ENCODE data around the gene IARS1.

The IARS1 gene

DNA sequence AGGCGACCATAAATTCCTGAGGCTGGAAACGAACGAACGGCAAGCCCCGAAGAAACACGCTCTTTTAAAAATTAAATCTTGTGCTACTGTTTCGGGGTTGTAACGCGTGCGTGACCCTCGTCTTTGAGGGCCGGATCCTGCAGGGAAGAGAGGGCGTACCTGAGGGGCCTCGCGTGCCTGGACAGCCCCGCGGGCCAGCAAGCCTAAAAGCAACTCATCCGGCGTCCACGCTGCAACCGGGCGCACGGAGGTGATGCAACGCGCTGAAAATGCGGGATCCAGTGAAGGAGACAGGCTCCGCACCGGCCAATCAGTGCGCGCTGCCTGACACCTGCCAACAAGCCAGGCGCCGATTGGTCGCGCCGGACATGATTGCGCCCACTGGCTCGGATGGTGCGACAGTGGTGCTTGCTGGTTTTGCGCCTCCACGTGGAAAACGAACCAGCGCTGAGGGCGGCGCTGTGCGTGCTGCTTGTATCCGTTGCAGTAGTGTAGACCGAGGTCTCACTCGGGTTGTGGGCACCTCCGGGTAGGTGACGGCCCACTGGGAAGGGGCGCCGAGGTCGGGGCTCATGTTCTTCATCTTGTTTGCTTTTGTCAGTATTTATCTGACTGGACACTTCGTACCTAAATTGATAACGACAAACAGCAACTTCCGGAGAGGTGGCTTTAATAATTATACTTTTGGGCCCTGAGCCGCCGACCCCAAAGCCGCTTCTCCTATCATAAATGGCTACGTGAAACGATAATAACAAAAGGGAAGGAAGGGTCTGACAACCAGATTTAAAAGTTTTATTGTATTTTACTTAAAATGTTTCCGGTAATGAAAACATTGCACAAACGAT, at the start of gene IARS1:
Gene IARS1, minus strand, starts transcription at position 246 of the 845 bp plus-strand sequence. CDS start 4,278 bp downstream, outside the sequence.
- DNase-seq (ENCODE audit: low spot score) = peak; percentile 89

DNA sequence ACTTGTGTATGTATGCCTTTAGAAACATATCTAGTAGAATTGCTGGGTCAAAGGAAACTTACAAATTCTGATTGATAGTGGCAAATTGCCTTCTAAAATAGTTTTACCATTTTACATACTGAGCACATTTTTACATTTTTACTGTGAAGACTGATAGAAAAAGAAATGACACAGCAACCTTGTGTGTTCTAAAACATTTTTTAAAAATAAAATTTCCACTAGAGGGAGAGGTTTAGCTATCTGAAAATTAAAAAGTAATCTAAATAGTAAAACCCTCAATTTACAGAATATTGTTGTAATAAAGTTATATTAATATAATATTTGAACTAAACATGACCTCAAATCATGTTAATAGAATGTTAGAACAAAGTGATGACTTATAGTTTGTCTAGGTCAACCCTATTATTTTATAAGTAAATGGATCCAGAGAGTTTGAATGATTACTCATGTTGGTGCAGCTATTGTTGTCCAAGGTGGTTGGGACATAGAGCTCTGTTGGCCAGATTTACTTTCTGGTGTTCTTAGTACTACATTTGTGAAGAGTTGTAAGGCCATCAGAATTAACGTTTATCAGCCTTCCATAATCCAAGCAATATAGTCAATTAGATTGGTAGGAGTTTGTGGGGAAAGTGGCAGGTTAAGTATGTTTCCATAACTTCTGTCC, 49.5 kb upstream of the IARS1 start:
- DNase-seq (ENCODE audit: low spot score) = no peak

DNA sequence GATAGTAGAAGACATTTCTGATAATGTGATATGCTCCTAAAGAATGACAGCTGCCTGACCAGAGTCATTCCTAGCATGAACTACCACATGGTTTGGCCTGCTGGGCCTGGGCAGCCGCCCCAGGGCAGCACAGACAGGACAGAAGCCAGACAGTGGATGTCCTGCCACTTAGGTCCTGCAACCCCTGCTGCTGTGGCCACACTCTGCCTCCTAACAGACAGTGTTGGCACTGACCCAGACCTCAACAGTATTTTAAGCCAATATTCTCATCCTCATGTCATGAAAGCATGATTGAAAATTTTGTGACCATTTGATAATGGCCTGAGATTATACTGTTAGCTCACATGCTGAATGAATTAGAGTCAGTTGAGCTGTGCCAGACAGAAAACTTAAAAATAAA, 48.1 kb upstream of the IARS1 start:
- no peak for DNase-seq (ENCODE audit: low spot score)

DNA sequence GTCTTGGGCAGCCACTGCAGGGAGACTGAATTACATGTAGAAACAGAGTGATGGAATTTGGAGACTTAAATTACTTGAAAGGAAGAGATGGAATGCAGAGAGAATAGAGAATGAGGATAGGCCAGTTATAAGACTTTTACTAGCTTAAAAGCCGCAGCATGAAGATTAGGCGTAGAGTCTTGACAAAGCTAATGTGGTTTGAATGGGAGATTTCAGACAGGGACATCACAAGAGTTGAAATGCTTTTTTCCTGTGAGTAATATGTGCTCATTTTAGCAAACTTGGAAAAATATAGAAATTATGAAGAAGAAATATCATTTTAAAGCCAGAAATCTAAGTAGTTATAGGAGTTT, 39.8 kb upstream of the IARS1 start:
- DNase-seq (ENCODE audit: low spot score) = no peak

DNA sequence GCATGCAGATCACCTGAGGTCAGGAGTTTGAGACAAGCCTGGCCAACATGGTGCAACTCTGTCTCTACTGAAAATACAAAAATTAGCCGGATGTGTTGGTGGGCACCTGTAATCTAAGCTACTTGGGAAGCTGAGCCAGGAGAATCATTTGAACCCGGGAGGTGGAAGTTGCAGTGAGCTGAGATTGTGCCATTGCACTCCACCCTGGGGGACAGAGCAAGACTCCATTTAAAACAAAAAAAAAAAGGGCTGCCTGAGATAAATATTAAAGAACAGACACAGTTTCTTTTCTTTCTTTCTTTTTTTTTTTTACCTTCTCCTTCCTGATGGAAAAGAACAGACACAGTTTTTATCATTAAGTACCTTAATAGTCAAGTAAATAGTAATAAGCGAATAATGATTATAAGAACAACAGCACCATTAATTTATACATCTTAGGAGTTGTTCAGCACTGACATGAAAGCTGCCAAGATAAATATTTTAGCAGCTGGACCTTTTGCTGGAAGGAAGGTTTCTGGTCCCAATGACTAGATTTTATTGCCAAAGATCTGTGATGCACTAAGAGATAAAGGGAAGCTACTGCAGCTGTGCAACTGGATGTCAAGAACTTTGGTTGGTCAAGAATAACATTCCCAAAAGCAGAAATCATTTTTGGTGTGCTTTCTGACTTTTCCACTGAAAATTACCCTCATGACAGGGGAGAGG, 39.2 kb upstream of the IARS1 start:
- no peak for DNase-seq (ENCODE audit: low spot score)

DNA sequence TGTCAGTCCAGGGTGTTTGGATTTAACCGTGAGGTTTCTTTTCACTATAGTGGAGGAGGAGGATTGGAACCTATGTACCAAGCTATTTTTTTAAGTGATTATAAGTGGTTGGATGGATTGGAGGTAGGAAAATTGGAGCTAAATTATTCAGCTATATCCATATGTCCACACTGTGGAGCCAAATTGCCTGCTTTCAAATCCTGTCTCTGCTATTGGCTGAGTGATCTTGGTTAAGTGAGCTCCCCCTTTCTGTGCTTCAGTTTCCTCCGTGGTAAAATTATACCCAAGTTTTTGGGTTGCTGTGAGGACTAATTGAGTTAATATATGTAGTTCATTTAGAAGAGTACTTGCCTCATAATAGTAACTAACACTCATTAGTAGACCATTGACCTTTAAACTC, 34.7 kb upstream of the IARS1 start:
- peak; percentile 18 for DNase-seq (ENCODE audit: low spot score)

DNA sequence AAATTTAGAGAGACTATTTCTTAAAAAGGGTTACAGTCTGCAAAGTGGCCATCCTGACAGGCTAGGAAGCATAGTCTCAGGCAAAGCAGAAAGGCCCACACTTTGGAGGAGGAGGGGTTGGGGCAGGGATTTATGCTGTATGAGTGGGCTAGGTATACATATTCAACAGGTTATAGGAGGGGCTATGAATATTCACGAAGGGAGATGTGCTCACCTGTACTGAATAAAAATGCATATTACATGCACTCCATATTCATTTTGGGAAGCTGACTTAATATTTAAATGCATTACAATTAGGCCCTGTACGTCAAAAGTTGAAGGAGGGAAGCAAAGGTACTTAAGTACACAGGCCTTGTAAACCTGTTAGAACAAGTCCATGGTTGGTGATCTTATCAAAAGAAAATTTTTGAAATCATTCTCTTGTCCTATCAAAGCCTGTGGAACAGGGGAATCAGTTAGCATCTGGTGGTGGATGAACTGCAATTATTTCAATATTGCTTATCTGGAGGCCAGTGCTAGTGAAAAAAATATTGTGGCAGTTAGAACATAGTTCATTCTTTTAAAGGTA, 33.9 kb upstream of the IARS1 start:
- no peak for DNase-seq (ENCODE audit: low spot score)

DNA sequence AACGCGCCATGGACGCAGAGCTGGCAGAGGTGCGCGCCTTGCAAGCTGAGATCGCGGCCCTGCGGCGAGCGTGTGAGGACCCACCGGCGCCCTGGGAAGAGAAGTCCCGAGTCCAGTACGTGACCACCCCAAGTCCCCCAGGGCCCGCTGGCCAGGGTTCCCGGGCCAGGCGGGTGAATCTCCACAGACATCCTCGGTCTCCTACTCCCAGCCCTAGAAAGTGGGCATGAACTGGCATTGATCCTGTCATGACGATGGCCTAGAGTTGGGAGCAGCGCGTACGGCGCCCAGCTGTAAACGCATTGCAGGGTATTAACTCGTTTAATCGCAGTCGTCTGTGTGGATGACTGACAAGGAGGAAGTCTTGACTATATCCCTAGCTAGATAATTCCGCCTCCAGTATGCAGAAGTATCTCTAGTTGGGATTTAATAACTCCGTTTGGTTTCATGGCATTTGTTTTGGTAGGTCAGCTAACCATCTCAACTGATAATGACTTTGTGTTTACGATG, 32.5 kb upstream of the IARS1 start:
- peak; percentile 21 for DNase-seq (ENCODE audit: low spot score)

DNA sequence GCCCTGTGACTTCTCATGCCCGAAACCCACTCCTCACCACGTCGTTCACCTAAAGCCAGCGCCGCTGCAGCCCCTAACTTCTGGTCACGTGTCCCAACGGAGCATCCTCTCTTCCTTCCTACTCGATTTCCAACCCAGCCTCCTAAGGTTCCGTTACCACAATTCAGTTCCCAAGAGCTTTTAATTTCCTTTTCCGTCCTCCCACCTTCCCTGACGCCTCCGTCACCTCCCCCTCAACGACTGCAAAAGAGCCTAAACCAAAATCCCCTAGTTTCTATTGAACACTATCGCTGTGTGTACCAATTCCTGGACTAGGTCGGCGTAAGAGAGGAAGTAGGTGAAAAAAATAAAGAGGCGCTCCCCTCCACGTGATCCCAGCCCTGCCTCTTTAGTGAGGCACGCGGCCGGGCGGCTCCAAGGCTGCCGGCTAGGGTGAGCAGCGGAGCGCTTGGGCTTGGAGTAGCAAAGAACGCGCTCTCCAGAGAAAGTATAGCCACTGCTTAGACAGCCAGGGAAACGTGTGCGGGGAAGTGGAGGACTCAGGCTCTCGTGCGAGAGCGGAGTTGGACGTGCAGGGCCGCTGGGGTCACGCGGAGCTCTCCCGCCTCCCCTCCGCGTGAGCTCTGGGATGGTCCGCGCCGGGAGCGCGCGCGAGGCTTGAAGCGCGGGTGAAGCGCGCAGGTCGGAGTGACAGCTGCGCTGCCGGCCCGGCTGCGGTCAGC, 31.9 kb upstream of the IARS1 start, which contains the start of the genes CENPP and NOL8:
Gene CENPP, plus strand, starts transcription at position 685 of the 722 bp plus-strand sequence.
Gene NOL8, minus strand, starts transcription at position 82 of the 722 bp plus-strand sequence. CDS start 1,189 bp downstream, outside the sequence.
- DNase-seq (ENCODE audit: low spot score) = peak; percentile 71

DNA sequence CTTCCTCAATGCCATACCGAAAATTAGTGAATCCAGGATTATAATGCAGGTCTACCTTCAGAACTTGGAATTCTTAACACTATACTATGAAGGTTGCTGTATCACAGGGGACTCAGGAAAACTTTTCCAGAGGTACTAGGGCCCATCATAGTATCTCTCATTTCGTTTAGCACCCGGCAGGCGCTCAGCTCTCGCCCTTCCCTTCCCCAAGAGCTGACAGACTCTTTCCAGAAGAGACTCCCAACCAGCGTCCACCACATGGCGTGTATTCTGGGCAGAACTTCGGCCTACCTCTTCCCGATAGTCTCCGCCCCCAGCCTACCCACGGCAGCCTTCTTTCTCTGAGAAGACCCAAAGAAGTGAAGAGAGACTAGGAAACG, 31.4 kb upstream of the IARS1 start:
- DNase-seq (ENCODE audit: low spot score) = no peak

DNA sequence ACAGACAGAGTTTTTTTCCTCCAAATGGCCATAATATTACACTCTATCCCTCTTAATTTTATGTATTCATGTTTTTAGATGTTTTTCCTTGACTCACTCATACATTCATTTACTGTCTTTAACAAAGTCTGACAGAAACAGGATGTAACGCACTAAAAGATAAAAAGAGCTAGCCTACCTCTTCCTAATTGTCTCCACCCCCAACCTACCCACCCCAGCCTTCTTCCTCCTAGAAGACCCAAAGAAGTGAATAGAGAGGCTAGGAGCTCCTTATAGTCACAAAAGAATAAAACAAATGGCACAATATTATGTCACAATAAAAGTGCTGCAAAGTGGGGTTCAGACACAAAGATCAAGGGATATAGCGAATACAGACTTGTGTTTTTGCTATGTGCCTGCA, 30.9 kb upstream of the IARS1 start:
- no peak for DNase-seq (ENCODE audit: low spot score)

DNA sequence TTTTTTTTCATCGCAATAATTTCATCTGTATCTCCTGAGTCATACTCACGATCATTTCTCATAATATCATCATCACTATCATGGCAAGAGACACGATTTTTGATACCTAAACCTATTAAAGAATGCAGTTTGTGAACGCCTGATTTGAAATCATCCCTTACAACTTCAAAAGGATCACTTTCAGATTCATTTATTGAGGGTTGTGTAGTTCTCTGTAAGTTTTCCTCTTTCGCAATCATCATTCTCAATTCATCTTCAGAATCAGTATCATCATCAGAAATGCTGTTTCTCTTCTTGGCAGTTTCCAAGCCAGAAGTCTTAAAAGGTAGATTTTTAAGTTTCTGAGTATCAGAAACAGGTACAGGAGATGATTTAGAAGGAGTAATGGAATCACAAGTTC, 22.0 kb upstream of the IARS1 start:
- DNase-seq (ENCODE audit: low spot score) = no peak

DNA sequence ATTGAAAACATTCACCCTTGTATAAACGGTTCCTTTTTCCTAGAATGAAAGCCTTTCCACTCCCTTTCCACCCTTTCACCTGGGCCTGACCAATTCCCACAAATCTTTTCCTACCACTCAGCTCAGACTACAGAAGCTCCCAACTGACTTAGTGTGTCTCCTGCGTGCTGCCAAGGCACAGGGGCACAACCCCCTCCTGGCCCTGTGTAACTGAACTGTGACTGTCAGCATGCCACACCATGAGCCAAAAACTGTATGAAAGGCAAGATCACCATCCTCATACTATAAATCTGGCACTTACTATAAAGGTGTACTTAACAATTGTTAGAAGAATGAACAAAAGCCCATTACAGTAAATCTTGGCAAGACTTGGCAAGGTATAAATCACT, 20.1 kb upstream of the IARS1 start:
- DNase-seq (ENCODE audit: low spot score) = no peak

DNA sequence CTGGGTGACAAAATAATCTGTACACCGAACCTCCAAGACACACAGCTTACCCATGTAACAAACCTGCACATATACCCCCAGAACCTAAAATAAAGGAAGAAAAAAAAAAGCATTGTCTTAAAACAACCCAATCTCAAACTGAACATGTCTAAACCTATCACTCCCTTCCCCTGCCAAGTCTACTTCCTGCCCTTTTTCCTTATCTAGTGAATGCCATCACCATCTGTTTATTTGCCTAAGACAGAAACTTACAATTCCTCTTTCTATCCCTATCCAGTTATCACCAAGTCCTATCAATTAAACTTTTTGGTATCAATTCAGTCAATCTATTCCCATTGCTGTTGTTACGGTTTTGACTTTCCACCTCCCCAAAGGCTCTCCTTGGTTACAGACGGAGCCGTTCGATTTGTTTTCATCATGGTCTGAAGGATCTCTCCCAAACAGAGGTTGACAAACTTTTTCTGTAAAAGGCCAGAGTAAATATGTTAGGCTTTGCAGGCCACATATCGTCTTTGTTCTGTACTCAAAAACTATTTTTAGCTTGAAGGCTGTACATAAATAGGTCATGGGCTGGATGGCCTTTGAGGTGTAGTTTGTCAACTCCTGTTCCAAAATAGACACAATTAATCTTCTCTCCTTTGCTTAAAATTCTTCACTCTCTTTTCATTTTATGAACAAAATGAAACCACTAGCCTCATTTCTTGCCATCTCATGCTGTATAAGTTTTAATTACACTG, 19.6 kb upstream of the IARS1 start:
- no peak for DNase-seq (ENCODE audit: low spot score)

DNA sequence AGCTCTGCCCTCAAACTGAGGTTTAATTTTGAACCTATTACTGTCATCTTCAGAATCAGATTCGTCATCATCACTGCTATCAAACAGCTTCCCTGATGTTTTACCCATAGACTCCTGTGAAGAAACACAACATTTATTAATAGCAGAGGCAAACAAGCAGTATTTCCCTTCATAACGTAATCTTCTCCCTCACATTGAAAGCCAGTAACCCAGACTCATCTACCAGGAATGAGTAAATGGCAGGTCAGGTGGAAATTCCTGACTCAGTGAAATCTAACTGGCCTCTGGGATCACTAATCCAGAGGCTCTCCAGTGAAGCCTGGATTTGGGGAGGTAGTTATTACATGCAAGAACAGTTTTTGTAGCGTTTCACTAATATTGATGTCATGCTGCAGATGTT, 17.1 kb upstream of the IARS1 start:
- no peak for DNase-seq (ENCODE audit: low spot score)

DNA sequence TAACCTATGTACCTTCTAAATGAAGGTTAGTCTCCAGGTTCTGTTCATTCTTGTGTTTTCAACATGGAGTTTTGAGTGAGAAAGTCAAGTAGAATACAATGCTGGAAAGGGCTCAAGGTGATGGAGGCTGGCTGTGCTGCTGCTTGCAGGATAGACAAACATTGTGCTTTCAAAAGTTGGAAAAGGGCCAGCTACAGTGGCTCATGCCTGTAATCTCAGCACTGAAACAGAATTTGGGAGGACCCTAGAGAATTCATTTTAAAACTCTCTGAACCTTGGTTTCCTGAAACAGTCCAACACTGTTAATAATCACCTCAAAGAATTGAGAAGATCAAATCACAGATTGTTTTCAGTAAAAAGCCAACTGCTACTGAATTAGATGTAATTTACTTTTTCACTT, 15.4 kb upstream of the IARS1 start:
- no peak for DNase-seq (ENCODE audit: low spot score)

DNA sequence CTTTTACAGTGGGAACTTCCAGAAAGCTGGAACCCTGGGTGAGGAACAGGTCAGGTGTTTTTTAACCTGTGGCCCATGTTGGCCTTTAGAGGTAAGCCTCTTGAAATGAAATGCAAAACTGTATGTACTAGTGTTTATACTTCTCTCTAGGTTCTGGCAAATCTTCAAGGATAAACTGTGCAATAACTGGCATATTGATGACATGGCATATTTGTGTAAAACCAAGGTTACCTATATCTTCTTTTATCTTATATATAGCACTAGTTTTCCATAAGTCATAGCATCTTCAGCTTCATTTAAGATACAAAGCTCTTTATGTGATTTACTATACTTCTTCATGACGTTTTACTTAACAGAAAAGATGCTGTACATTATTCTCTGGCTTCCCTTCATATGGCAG, 7.4 kb upstream of the IARS1 start:
- no peak for DNase-seq (ENCODE audit: low spot score)

DNA sequence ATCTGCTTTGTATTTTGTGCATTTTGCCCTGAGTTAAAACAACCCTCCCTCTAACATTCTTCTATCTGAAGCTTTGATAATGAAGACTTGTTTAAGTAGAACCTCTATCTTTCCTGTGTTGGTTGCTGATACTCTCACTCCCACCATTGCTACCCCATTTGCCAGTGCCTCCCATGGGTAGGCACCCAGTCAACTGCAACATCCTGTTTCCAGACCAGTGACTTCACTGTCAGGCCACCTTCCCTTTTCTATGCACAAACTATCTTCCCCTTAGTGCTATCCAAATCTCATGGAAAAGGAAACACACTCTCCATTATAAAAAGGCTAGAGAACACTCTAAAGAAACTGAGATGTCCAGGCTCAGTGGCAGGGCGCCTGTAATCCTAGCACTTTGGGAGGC, 5.6 kb upstream of the IARS1 start:
- DNase-seq (ENCODE audit: low spot score) = no peak

DNA sequence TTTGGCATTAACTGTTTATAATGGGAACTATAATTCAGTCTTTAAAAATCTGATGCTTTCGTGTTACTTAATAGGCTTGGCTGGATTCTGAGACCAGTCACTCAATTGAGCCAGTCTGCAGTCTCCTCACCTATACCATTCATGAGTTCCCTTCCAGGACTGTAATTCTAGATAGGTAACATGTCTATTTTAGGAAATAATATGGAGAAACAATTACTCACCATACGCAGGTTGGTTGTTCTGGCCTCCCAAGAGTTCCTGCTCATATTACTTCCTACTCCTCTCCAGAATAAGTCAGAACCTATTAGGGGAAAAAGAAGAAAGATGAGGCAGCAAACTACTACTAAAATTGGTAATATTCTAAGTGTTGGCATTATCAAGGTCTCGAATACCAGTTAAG, 4.5 kb upstream of the IARS1 start:
- no peak for DNase-seq (ENCODE audit: low spot score)

DNA sequence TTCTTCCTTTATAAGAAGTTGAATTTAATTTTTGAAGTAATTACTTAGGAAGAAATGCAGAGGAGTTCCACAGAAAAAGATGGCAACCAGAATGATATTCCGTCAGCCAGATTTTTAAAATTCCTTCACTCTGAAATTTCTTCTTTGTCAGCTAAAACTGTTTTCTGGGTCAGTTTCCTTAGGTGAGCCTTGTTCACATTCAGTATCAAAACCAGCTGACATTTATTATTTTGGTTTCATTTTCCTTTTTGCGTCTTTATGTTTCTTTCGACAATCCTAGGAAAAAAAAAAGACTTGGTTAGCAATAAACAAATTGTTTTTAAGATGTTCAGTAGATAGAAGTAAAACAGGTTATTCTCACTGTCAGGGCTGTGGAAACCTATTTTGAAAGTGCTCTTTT, 4.1 kb upstream of the IARS1 start:
- no peak for DNase-seq (ENCODE audit: low spot score)

DNA sequence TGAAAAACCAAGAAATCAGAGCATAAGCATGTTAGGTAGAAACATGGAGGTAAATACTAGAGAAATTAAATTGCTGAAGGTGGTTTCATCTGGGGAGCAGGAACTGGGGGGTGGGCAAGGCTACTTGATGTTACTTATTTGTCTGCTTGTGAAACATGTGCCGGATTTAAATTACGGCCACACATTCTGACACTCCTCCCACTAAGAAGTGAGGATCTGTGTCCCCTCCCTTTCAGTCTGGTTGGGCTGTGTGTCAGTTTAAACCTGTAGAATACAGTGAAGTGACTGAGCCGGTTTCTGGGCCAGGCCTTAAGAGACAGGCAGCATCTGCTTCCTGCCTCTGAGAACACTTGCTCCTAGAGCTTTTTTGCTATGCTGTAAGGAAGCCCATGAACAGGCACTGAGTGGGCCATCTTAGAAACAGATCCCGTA, 2.3 kb upstream of the IARS1 start:
- DNase-seq (ENCODE audit: low spot score) = no peak

All from HuH-7.5 (cell line).